Right lobe of liver (tissue), 4 donors: ENCODE results near the gene GSN.

Source experiments
- CTCF ChIP-seq, 4 donors: fragments of 200-600 bp in 3 of 4; fragments of 450-650 bp in 1 of 4; IDR thresholded peaks; one replicate each; pipeline versions ENCODE4 v1.5.1 to v1.8.0; 2016 to 2022; ENCODE audit warnings: antibody characterized with exemption in 4 of 4, mild to moderate bottlenecking in 2 of 4
- POLR2A ChIP-seq: fragments of 450-650 bp; IDR thresholded peaks from one replicate; pipeline ENCODE4 v1.6.1; 2017; ENCODE audit warnings: antibody characterized with exemption, mild to moderate bottlenecking
- donor health status: DM: no; HTN: no; CAD: no.
- donor health status: DM: no; HTN: no; CAD: no.
- donor health status: DM: no; HTN: yes; CAD: no.

GRCh38 chr9:121285835-121286687 is 18.1 kb downstream of the GSN start:
- TF ChIP-seq CTCF (IDR thresholded peaks at IDR 0.05) (no peak), POLR2A (peak; percentile 15)
